GM18520 (cell line): Measurements from ENCODE around the gene PRKCE.
"Not testable (repeated sequence)": the region's sequence is repeated elsewhere in the genome, so short reads cannot be mapped to it uniquely, and the experiment has no call there.

Experiments used
- ATAC-seq: cut with Tn5 transposase; IDR thresholded peaks from one replicate; pipeline ENCODE4 v1.9.1; 2021; ENCODE audit not compliant: unreplicated experiment

PRKCE gene

DNA sequence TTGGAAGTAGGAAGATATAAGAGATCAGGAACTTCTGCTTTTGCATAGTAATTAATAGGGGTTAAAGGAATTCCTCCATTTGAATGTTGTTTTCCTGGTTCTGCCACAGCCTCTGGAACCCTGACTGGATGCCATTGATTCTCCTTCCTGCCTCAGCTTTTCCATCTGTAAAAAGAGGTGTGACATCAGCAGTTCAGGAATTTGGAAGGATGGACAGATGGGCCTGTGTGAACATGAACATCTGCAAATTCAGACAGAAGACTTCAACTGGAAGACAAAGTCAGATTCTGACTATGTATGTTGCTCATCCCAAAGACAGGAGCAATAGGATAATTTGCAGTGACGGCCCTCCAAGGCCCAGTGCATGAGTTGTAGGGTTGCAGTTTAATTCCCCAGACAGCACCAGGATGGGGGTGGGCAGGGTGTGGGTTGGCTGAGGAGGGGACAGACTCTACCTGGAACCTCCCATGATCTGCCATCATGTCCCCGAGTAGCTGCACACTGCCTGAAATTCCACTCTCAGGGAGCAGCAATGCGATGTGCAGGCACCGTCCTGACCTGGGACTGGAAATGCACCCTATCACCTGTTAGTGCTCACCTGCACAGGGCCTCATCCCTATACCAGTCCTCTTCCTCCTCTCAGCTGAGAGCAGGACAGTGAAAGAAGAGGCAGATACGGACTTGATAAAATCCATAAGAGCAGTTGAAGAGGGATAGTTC, 546.8 kb downstream of the PRKCE start:
- no peak for ATAC-seq

DNA sequence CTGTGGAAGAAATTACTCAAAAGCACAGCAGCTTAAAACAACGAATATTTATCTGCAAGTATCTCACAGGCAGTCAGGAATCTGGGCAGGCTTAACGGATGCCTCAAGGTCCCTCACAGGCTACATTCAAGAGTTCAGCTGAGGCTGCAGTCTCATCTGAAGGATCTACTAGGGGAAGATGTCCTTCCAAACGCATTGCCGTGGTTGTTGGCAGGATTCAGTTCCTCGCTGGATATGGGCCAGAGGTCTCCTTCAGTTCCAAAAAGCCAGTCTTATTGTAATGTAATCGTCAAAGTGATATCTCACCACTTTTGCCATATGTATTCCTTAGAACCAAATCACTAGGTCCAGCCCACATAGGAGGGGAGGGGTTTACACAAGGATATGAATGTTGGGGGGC, 547.5 kb downstream of the PRKCE start:
- ATAC-seq: no peak

DNA sequence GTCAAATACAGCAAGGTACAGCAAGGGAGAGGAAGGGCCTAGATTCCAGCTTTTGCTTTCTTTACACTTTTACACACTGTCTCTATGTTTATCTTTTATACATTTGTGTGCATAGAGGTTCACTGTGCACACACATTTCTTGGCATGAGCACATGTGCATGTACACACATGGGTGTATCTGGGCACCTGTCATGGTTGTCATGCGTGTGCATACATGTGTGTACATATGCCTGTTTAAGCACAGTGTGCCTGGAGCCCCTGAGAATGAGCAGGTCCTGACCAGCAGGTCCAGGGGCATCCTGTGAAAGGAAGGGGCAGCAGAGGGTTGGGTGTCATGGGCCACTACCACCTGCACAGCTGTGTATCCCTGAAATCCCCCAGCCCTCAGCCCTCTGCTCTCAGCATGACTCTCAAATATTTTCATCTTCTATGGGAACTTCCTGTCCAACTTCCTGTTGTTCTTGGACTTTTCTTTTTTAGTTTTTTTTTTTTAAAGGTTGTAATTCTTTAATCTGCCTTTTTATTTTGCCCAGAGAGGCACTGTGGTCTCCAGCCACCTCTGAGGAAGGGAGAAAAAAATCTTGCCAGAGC, 548.7 kb downstream of the PRKCE start:
- no peak for ATAC-seq

DNA sequence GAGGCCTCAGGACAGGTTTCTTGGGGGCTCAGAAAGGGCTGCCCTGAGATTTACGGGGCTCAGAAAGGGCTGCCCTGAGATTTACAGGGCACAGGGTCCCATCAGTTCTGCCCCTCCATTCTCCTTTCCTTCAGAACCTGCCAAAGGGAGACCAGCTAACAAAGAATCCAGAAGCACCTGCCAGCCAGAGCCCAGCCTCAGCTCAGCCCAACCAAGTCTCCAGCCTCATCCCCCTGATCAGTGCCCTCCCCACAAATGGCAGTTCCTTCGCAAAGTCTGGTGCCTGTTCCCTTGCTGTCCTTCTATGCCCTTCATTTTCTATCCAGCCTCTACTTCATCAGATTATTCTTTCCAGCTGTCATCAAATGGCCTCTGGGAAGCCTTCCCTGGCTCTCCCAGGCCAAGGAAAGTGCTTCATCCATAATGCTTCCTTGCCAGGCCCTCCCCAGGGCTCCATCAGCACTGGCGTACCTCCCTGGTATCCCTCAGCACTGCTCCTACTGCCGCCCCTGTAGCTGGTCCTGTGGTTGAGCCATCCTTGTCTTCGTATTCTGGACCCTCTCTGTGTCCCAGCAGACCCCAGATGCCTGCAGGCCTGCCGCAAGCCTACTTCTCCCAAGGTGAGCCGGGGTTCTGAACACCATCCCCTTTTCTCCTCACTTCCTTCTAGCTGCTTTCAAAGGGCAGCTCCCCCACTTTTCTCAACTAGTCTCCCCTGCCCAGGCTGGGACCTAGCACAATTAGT, 549.6 kb downstream of the PRKCE start:
- ATAC-seq: no peak

DNA sequence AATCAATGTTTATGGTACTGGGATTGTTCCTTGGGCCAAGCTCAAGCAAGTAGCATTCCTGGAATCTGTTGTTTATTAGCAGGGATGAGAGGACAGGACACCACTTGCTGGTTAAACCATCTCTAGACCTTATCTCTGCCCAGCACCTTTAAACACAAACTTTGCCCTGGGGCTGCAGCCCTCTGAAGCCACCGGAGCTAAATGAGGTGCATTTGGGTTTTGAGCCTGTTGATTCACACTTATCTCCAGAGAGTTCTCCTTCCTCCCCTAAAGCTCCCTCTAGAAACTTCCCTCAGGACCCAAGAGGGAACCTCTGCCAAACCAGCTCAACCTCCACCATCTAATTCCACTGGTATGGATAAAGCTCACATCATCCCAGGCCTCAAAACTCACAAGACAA, 551.0 kb downstream of the PRKCE start:
- ATAC-seq: no peak

DNA sequence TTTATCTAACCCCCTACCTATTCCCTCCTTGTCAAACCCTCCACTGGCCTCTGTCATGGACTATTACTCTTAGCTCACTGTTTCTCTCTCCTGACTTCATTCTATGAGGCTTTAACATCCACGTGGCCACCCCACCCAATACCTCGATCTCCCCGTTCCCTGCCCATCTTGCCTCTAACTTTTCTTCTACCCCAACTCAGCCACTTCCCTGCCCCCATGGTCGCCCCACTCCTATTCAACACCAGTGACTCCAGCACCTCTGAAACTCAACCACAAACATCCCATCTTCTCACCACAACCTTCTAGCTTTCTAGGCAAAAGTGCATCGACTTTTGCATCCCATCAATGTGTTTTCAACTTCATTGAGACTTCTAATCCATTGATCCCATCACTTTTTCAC, 551.5 kb downstream of the PRKCE start:
- ATAC-seq: no peak

DNA sequence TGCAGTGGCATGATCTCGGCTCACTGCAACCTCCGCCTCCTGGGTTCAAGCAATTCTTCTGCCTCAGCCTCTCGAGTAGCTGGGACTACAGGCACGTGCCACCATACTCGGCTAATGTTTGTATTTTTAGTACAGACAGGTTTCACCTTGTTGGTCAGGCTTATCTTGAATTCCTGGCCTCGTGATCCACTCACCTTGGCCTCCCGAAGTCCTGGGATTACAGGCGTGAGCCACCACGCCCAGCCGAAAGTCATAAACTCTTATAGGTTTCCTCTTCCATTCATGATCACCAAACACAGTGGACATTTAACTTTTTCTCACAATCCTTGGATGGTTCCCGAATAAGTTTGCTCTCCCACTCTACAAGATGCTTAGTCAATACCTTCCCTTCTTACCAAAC, 552.2 kb downstream of the PRKCE start:
- not testable (repeated sequence) for ATAC-seq

DNA sequence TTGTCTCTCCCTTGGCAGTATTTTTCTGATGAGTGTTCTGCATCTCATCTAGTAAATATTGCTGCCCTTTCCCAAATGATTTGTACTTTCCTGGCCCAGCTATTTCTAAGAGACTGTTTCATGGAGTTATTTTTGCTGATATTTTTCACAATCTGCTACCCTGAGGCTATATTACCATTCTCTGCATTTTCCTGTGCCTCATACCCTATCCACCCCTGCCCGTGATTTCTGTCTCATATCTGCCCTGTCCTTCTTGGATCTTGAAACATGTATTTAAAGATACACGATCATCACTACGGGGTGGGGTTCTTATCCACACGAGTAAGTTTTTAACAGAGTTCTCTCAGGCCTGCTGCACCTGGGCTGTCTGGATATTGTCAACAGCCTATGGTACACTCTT, 556.1 kb downstream of the PRKCE start:
- ATAC-seq: no peak

DNA sequence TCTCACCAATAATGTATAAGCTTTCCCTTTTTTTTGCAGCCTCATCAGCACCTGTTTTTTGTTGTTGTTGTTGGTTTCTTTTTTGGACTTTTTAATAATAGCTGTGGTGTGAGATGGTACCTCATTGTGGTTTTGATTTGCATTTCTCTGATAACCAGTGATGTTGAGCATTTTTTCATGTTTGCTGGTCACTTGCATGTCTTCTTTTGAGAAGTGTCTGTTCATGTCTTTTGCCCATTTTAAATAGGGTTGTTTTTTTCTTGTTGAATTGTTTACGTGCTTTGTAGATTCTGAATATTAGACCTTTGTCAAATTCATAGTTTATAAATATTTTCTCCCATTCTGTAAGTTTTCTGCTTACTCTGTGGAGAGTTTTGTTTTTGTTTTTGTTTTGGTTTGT, 557.3 kb downstream of the PRKCE start:
- no peak for ATAC-seq

DNA sequence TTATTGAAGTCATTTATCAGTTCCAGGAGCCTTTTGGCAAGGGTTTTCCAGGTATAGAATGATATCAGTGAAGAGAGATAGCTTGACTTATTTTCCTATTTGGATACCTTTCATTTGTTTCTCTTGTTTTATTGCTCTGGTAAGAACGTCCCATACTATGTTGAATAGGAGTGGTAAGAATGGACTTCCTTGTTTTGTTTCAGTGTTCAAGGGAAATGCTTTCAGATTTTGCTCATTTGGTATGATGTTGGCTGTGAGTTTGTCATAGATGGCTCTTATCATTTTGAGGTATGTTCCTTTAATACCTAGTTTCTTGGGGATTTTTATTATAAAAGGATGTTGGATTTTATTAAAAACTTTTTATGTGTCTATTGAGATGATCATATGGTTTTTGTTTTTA, 558.6 kb downstream of the PRKCE start:
- no peak for ATAC-seq

DNA sequence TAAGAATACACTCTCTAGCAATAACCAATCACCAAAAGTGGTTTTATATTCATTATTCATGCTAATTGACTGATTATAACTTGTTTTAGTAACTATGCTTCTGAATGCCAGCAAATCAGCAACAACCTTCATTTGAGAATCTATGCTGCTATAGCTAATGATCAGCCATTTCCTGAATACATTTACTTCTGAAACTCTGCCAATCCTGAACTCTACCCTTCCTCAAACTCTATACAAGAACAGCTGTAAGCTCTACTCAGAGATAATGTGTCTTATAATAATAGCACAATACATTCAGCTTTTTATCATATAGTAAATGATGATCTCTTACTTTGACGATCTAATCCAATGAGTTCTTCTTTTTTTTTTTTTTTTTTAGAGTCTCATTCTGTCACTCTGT, 560.0 kb downstream of the PRKCE start:
- no peak for ATAC-seq

DNA sequence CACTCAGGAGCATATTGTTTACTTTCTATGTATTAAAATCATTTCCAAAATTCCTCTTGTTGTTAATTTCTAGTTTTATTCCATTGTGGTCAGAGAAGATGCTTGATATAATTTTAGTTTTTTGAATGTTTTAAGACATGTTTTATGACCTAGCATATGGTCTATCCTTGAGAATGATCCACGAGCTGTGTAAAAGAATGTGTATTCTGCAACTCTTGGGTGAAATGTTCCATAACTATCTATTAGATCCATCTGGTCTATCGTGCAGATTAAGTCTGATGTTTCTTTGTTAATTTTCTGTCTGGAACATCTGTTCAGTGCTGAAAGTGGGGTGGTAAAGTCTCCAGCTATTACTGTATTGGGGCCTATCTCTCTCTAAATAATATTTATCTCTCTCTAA, 562.4 kb downstream of the PRKCE start:
- no peak for ATAC-seq

DNA sequence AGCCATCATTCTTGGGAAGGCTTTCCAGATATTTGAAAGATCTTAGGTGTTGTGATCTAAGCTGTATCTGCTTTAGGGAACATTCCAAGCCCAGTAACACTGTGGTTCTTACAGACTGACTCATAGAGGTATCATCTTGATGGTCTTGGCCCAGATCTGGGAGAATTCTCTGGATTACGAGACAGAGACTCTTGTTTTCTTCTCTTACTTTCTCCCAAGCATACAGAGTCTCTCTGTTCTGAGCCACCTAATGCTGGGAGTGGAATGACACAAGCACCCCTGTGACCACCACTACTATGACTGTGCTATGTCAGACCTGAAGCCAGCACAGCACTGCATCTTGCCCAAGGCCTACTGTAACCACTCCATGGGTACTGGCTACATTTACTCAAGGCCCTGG, 564.7 kb downstream of the PRKCE start:
- ATAC-seq: no peak

DNA sequence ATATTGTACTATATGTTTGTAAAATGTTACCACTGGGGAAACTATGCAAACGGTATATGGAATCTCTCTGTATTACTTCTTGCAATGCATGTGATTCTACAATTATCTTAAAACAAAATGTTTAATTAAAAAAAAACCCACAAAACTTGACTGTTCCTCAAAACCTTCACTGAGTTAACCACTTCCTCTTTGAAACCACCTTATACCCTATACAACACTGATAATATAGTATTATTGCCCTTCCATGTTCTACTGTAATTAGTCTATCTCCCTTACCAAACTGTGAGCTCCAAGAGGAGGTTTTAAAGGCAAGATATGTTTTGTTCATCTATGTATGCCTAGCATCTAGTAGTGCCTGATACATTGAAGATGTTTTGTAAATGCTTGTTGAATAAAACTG, 572.0 kb downstream of the PRKCE start:
- not testable (repeated sequence) for ATAC-seq

DNA sequence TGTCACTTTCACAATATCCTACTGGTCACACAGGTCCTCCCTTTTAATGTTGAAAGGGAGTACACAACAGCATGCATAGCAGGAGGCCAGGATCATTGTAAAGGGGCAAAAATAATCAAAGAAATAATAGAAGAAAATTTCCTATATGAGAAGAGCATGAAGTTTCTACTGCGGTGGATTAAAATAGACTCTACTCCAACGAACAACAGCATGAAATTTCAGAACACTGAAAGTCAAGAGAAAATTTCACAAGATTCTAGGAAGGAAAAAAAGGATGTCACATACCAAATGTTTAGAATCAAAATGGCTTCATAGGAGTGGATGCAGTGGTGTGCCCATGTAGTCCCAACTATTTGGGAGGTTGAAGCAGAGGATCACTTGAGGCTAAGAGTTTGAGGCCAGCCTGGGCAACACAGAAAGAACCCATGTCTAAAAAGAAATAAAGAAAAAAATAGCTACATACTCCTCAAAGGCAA, 573.7 kb downstream of the PRKCE start:
- no peak for ATAC-seq

DNA sequence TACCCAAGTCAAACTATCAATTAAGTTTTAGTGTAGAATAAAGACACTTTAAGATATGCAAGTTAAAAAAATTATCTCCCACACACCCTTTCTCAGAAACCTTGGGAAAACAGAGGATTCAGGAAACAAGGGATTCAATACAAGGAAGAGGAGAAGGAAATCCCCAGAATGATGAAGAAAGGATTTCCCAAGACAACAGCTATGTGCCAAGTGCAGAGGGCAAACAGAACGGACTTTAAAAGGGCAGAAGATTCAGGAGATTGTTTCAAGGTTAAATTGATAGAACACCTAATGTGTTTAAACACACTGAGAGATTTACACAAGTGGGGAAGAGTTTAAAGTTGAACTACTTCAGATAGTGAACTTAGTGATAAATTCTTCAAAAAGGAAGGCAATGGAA, 574.3 kb downstream of the PRKCE start:
- no peak for ATAC-seq

DNA sequence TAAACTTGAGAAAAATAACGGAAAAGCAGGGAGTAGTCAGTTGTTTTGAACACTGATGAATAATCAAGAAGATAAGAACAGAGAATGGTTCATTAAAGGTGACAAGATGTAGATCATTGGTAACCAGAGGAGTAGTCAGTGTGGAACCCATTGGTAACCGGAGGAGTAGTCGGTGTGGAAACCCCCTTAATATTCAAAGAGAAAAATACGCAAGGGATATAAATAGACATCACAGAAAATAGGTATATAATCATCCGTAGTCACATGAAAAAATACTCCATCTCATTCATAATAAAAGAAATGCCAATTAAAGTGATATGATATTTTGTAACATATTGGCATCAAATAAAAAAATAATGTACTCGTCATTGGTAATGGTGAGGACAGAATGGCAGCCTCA, 575.1 kb downstream of the PRKCE start:
- no peak for ATAC-seq

DNA sequence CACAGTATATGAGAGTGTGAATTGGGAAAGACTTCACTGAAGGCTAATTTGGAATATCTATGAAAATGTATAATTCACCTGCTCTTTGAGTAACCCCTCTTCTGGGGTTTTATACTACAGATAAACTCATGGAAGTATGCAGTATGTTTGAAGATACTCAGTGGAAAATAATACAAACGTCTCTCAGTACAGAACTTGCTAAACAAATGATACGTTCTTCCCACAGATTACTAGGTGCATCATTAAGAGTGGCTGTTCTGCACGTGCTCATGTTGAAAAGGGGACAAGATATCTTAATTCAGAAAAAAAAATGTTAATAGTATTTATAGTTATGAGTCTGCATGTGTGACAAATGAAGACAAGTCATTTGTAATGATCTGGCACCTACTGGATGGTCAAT, 575.5 kb downstream of the PRKCE start:
- no peak for ATAC-seq

DNA sequence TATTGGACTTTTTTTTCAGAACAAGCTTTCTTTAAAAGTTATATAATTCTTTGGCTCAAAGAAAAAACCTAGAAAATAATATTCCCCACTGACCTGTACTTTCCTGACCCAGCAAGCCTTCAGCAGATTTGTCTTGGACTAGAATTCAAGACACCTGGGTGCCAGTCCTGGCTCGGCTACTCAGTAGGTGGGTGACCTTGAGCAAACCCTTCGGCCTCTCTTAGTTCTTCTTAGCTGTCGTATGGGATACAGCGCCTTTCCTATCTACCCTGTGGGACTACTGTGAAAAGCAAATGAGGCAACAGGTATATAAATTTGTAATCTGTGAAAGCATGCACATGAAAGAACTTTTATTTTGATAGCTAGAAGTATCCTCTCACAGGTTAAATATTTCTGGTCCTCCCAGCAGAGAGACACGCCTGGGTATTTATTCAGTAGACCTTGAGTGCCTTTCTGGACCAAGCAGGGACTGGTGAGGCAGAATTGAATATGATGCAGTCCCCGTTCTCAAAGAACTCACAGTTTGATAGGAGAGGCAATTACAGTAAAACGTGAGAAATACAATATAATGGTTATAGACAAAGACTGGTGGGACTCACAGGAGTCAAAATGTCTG, 576.3 kb downstream of the PRKCE start:
- no peak for ATAC-seq

DNA sequence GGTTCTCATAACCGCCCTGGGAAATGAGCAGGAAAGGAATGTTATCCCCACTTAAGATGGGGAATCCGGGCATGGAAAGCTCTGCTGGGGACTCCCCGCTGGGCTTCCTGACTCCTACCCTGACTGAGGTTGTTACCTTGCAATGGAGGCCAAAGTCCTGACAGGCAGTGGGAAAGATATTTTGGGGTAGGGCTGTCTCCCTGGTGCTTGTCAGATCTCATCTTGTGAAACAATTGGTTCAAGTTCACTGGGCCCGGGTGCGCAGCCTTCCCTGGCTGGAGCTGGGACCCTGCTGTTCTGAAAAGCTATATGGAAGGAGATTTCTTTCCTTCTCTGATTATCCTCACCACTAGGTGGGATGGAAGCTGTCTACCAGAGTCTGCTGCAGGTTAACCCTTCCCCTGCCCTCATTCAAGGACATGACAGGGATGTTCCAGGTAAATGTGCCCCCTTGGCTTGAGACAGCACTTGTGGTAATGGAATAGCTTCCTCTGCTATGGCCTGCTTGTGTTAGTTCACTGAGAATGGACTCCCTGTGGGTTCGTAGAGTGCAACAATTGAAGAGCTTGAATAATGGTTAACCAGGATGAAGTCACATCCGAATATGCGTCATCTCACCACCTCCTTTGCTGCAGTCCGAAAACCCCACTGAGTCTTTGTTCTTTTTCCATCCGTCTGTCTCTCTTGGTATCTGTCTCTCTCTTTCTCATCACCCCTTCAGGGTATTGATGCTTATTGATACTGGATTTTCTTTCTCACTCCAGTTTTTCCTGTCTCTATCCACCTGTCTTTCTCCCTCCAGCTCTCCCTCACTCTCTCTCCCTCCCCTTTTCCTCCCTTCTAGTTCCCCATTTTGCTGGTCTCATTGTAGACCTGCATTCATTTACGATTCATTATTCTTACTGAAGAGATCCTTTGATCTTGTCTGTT, 577.9 kb downstream of the PRKCE start:
- ATAC-seq: peak; percentile 38

DNA sequence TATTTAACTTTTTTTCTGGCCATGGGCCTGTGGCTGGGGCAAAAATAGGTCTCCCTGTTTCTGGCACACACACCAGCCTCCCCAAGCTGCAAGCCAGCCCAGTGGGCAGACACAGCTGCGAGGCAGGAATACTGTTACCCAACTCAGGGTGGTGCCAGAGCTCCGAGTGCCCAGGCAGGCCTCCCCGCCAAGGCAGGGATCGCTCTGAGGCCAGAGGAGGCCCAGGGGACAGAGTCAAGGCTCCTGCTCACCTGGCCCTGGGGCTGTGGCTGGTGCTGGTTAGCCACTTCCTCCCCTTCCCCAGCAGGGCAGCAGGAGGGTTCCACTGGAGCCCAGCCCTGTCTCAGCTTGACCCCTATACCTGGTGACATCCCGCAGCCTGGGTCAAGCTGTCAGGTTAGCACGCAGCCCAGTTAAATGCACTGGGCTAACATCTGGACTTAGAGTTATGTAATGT, 578.7 kb downstream of the PRKCE start:
- ATAC-seq: peak; percentile 44
